ENCODE data around the gene DCUN1D2.
A peak's percentile ranks its signal among the peaks of the same experiment; 100 is the strongest.

Gene DCUN1D2

GRCh38 chr13:113518076-113518803 lies 27.7 kb upstream of the DCUN1D2 start:
- no peak for DNase-seq

- no peak for DNase-seq
Measured at GRCh38 chr13:113514847-113515246, 24.3 kb upstream of the DCUN1D2 start.

GRCh38 chr13:113513761-113514160 lies 23.2 kb upstream of the DCUN1D2 start:
- DNase-seq, result no peak

- no peak for DNase-seq
Measured at GRCh38 chr13:113511361-113511760, 20.9 kb upstream of the DCUN1D2 start.

GRCh38 chr13:113510871-113511270 lies 20.4 kb upstream of the DCUN1D2 start:
- DNase-seq, result no peak

- no peak for DNase-seq
Measured at GRCh38 chr13:113509989-113510388, 19.5 kb upstream of the DCUN1D2 start.

GRCh38 chr13:113508521-113509254 lies 18.2 kb upstream of the DCUN1D2 start:
- DNase-seq, result peak; percentile 16

- DNase-seq, result peak; percentile 37
Measured at GRCh38 chr13:113507505-113508345, 17.2 kb upstream of the DCUN1D2 start.

- DNase-seq, result no peak
Measured at GRCh38 chr13:113506871-113507388, 16.4 kb upstream of the DCUN1D2 start.

- peak; percentile 72 for DNase-seq
Measured at GRCh38 chr13:113506025-113506685, 15.6 kb upstream of the DCUN1D2 start.

- DNase-seq, result no peak
Measured at GRCh38 chr13:113502686-113503085, 12.2 kb upstream of the DCUN1D2 start.

- no peak for DNase-seq
Measured at GRCh38 chr13:113500530-113501265, 10.2 kb upstream of the DCUN1D2 start.

GRCh38 chr13:113499936-113500335 lies 9.4 kb upstream of the DCUN1D2 start:
- DNase-seq, result no peak

- DNase-seq, result peak; percentile 29
Measured at GRCh38 chr13:113498905-113499304, 8.4 kb upstream of the DCUN1D2 start.

GRCh38 chr13:113497217-113497616 lies 6.7 kb upstream of the DCUN1D2 start:
- DNase-seq, result no peak

GRCh38 chr13:113495494-113496210 lies 5.1 kb upstream of the DCUN1D2 start:
- DNase-seq, result no peak

- peak; percentile 78 for DNase-seq
Measured at GRCh38 chr13:113493315-113493951, 2.9 kb upstream of the DCUN1D2 start.

GRCh38 chr13:113491982-113492381 lies 1.5 kb upstream of the DCUN1D2 start:
- DNase-seq, result no peak

GRCh38 chr13:113491418-113491883 lies 940 bp upstream of the DCUN1D2 start:
- peak; percentile 70 for DNase-seq

Data from hematopoietic multipotent progenitor cell treated with erythropoietin and hydrocortisone succinate and interleukin-3 and kit ligand, for 6 days (in vitro differentiated cells).